ENCODE data around the gene TUBGCP2. TPM values are rescaled to one million over a fixed set of nuclear protein-coding genes. Genes with fewer than 3 reads are reported as not detected.

The TUBGCP2 gene
- total RNA-seq, 1 donor from 2014 or later: 70.6 TPM

GRCh38 chr10:133336118-133336576 lies 27.5 kb upstream of the TUBGCP2 start:
- Mint-ChIP-seq H3K4me3 (no peak overlapping the region), H3K27me3 (peaks cover 30% of the 10 kb centered on the region), H3K4me1 (peaks cover 5% of the 10 kb centered on the region), H3K27ac (no peak overlapping the region), H3K9me3 (no peaks in the 10 kb centered on the region), H3K36me3 (ENCODE audit: low read depth) (no peaks in the 10 kb centered on the region)
- intact Hi-C loops (cut with micrococcal nuclease): no loop called here
- DNase-seq: no peak

- intact Hi-C loops (cut with micrococcal nuclease): no loop called here
- peak overlapping the region; percentile 63 for H3K4me3 Mint-ChIP-seq
- DNase-seq: peak; percentile 93
These were observed 26.8 kb upstream of the TUBGCP2 start for GRCh38 chr10:133335246-133336117.

GRCh38 chr10:133334503-133335245 lies 26.0 kb upstream of the TUBGCP2 start:
- peaks cover 7% of the 10 kb centered on the region for H3K4me1 Mint-ChIP-seq
- no peak for DNase-seq
- intact Hi-C loops (cut with micrococcal nuclease): no loop called here
- peak overlapping the region; percentile 83 for H3K4me3 Mint-ChIP-seq
- no peaks in the 10 kb centered on the region for H3K9me3 Mint-ChIP-seq
- peaks cover 38% of the 10 kb centered on the region for H3K27me3 Mint-ChIP-seq
- H3K36me3 Mint-ChIP-seq (ENCODE audit: low read depth): no peaks in the 10 kb centered on the region
- peak overlapping the region; percentile 56 for H3K27ac Mint-ChIP-seq

More at GRCh38 chr10:133335246-133336117, 26.8 kb upstream of the TUBGCP2 start:
- Mint-ChIP-seq H3K27me3 (peaks cover 35% of the 10 kb centered on the region), H3K4me1 (peaks cover 5% of the 10 kb centered on the region), H3K36me3 (ENCODE audit: low read depth) (no peaks in the 10 kb centered on the region), H3K9me3 (no peaks in the 10 kb centered on the region), H3K27ac (no peak overlapping the region)

- Mint-ChIP-seq H3K27me3 (peaks cover 50% of the 10 kb centered on the region), H3K36me3 (ENCODE audit: low read depth) (no peaks in the 10 kb centered on the region), H3K9me3 (no peaks in the 10 kb centered on the region), H3K4me1 (peaks cover 9% of the 10 kb centered on the region), H3K27ac (no peak overlapping the region), H3K4me3 (no peak overlapping the region)
- DNase-seq: no peak
- intact Hi-C loops (cut with micrococcal nuclease): no loop called here
These were observed 24.4 kb upstream of the TUBGCP2 start for GRCh38 chr10:133332936-133333699.

GRCh38 chr10:133329491-133330202 lies 21.0 kb upstream of the TUBGCP2 start:
- Mint-ChIP-seq H3K27me3 (peaks cover 66% of the 10 kb centered on the region), H3K4me3 (peak overlapping the region; percentile 64), H3K36me3 (ENCODE audit: low read depth) (no peaks in the 10 kb centered on the region), H3K9me3 (no peaks in the 10 kb centered on the region), H3K27ac (no peak overlapping the region), H3K4me1 (peaks cover 9% of the 10 kb centered on the region)
- DNase-seq: peak; percentile 96
- intact Hi-C loops (cut with micrococcal nuclease): loop anchor here (2.0 to 5.0 kb wide), 2 partner anchors 63 to 191 kb away; partner anchors contain the start of gene MTG1

GRCh38 chr10:133328358-133329343 lies 20.0 kb upstream of the TUBGCP2 start:
- Mint-ChIP-seq H3K4me1 (peaks cover 7% of the 10 kb centered on the region), H3K36me3 (ENCODE audit: low read depth) (no peaks in the 10 kb centered on the region), H3K27me3 (peaks cover 62% of the 10 kb centered on the region), H3K27ac (no peak overlapping the region), H3K9me3 (no peaks in the 10 kb centered on the region), H3K4me3 (no peak overlapping the region)
- DNase-seq: no peak
- intact Hi-C loops (cut with micrococcal nuclease): loop anchor here (2.0 to 5.0 kb wide), 2 partner anchors 64 to 192 kb away; partner anchors contain the start of gene MTG1

- H3K4me3 Mint-ChIP-seq: no peak overlapping the region
- H3K27ac Mint-ChIP-seq: no peak overlapping the region
- no peak for DNase-seq
- no peaks in the 10 kb centered on the region for H3K36me3 Mint-ChIP-seq (ENCODE audit: low read depth)
- H3K27me3 Mint-ChIP-seq: peaks cover 56% of the 10 kb centered on the region
- H3K9me3 Mint-ChIP-seq: no peaks in the 10 kb centered on the region
- peaks cover 7% of the 10 kb centered on the region for H3K4me1 Mint-ChIP-seq
- intact Hi-C loops (cut with micrococcal nuclease): loop anchor here (2.0 to 5.0 kb wide), 2 partner anchors 64 to 193 kb away; partner anchors contain the start of gene MTG1
These were observed 19.1 kb upstream of the TUBGCP2 start for GRCh38 chr10:133327651-133328357.

- intact Hi-C loops (cut with micrococcal nuclease): loop anchor here (5.0 kb wide), 1 partner anchor 65 kb away; the partner anchor contains the start of gene MTG1
- Mint-ChIP-seq H3K36me3 (ENCODE audit: low read depth) (no peaks in the 10 kb centered on the region), H3K27me3 (peaks cover 48% of the 10 kb centered on the region), H3K4me3 (no peak overlapping the region), H3K9me3 (no peaks in the 10 kb centered on the region), H3K27ac (no peak overlapping the region), H3K4me1 (peaks cover 7% of the 10 kb centered on the region)
- DNase-seq: no peak
These were observed 18.3 kb upstream of the TUBGCP2 start for GRCh38 chr10:133326745-133327650.

GRCh38 chr10:133326223-133326551 lies 17.5 kb upstream of the TUBGCP2 start:
- Mint-ChIP-seq H3K36me3 (ENCODE audit: low read depth) (no peaks in the 10 kb centered on the region), H3K27ac (no peak overlapping the region), H3K4me1 (peaks cover 7% of the 10 kb centered on the region), H3K9me3 (no peaks in the 10 kb centered on the region), H3K4me3 (peak overlapping the region; percentile 10), H3K27me3 (peaks cover 41% of the 10 kb centered on the region)
- intact Hi-C loops (cut with micrococcal nuclease): loop anchor here (5.0 kb wide), 1 partner anchor 66 kb away; the partner anchor contains the start of gene MTG1
- no peak for DNase-seq

- H3K27ac Mint-ChIP-seq: no peak overlapping the region
- H3K4me3 Mint-ChIP-seq: peak overlapping the region; percentile 73
- no peaks in the 10 kb centered on the region for H3K36me3 Mint-ChIP-seq (ENCODE audit: low read depth)
- no peaks in the 10 kb centered on the region for H3K9me3 Mint-ChIP-seq
- intact Hi-C loops (cut with micrococcal nuclease): loop anchor here (5.0 kb wide), 1 partner anchor 67 kb away; the partner anchor contains the start of gene MTG1
- peaks cover 36% of the 10 kb centered on the region for H3K27me3 Mint-ChIP-seq
- DNase-seq: no peak
- peaks cover 7% of the 10 kb centered on the region for H3K4me1 Mint-ChIP-seq
These were observed 17.0 kb upstream of the TUBGCP2 start for GRCh38 chr10:133325440-133326222.
